Stimulated activated CD8-positive, alpha-beta memory T cell treated with anti-CD3 and anti-CD28 coated beads, Interleukin-4, amount 100 ng/mL, for 24 hours (primary cell): ENCODE results near the gene PDIA2.

Experiments
- DNase-seq: peaks from one replicate; pipeline ENCODE4 v3.0.0-alpha.2; 2020; ENCODE audit warnings: low read depth

PDIA2 gene

DNA sequence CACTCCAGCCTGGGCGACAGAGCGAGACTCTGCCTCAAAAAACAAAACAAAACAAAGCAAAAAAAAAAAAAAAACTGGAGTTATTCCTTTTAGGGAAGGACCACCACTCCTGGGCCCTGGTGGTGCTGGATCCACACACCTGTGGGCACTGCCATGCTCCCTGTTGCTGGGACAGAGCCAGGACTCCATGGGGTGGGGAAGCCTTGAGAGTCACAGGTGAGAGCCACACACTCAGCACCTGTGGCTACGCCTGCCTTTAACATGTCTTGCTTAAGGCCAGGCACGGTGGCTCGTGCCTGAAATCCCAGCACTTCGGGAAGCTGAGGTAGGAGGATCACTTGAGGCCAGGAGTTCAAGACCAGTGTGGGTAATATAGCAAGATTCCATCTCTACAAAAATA is 18.3 kb downstream of the PDIA2 start:
- no peak for DNase-seq

DNA sequence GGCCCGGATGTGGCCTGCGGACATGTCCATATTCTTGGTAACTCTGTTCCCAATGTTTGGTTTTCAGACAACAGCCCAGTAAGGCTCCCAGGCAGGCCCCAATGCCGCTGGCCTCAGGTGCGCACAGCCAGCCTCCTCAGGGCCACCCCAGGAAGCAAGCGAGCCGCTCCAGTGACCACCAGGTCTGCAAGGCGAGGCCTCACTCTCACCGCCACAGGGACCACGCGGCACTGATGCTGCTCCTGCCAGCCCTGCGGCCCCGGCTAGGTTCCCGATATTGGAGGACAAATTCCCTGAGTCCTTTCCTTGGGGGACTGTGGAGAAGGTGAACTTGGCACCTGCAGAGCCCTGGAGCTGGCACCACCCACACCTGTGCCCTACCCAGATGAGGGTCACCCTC is 19.0 kb downstream of the PDIA2 start:
- no peak for DNase-seq

DNA sequence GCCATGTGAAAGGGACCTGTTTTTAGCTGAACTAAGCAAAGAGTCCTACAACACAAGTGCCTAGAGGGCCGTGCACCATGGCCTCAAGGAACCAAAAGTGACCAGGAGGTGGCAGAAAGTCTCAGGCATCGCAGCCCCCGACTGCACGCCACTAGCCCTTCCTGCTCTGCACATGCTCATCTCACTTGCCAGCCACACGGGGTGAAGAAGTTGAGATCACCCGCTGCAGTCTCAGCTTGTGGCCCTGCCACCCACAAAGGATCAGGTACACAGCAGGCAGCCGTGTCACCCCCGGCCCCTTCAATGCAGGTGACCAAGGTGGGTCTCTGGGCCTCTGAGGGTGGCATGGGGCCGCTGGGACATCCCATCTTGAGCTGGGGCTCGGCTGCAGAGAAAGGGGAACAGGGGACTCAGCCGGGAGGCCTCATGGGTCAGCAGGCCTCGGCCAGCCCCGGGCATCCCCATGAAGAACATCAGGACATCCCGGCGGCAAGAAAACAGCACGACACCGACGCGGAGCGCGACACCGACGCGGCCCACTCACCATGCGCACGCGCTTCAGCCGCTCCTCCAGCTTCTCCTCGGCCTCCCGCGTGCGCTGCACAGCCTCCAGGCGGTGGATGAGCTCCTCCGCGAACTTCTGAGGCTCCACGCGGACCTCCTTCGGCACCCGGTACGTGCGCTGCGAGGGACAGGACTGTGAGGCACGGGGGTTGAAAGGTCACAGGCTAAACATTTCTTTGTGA is 21.0 kb downstream of the PDIA2 start:
- DNase-seq, result no peak

DNA sequence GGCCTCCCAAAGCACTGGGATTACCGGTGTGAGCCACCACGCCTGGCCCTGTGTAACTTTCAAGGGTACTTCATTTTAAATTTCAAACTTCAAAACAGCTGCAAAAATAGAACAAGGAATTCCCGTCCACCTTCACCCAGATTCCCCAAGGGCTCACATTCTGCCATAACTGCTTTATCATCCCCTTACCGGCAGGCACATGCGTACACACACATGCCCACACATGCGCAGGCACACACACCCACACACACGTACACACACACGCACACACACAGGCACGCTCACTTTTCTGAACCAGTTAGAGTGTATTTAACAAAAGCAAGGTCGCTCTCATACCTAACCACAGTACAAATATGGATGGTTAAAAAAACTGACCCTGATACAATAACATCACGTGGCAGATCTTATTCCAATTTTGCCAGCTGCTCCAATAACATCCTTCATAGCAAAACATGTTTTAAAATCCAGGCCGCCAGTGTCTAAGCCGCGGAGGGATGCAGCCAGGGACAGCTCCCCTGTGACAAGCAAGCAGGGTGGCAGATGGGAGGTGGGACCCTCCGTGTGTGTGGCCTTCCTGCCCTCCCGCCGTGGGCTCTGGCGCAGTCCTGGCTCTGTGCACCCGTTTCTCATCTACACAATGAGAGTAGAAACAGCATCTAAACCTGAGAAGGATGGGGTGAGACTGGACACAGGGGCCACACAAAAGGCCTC is 23.1 kb downstream of the PDIA2 start:
- no peak for DNase-seq

DNA sequence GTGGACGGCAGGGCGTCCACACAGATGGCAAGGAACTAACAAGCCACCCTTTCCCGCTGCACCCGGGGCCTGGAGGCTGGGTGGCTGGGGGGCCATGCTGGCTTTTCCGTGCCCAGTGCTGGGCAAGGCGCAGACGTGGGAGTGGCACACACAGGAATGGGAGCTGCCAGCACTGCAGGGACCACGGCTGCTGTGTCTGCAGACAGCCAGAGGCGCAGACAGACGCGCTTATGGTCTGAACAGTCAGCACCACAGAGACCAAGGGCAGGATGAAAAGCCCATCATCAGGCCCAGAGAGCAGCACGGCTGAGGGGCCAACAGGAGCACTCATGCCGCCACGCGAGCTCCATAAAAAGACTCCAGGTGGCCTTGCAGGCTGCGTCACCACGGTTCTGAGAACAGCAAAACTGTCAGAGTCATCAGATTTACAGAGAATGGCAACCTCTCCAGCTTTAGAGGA is 24.0 kb downstream of the PDIA2 start:
- DNase-seq, result no peak

DNA sequence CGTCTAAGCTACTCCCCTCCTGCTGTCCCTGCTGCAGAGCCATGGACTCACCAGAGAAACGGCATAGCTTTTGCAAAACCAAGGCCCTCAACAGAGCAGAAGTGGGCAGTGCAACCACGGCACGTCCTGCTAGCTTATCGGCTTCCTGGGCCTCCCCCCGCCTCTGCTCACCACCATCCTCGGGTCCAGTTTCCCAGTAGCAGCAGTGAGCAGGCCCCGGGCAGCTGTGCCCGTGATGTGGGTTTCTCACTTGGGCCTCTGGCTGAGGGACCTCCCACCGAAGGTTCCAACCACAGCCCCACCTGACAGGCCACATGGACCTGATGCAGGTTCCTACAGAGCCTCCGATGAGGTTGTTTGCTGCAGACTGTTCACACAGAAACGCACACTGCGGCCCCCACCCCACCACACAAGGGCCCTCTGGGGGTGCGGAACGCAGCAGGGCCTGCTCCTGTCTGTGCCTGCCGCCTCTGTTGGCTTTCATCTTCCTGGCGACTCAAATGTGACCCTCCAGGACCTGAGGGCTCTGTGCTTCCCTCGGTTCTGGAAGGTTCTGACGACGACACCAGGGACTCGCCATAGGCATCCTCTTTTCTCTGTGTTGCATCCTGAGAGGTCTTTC is 24.8 kb downstream of the PDIA2 start:
- no peak for DNase-seq

DNA sequence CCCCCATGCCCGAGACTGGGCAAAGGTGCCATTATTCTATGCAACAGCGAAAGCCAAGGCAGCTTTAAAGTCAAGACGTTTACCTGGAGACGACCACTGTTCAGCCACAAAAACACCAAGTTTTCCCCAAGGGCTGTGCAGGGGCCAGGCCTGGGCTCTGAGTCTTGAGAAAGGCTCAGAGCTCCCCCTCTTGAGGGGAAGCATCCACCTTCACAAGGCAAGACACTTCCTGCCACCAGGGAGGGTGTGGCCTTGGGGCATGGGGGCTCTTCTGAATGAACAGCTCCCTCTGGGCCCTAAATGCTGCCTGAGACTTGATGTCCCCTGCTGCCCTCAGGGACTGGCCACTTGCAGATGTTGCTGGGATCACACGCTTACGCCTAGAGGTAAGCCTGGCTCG is 26.5 kb downstream of the PDIA2 start:
- DNase-seq, result no peak

DNA sequence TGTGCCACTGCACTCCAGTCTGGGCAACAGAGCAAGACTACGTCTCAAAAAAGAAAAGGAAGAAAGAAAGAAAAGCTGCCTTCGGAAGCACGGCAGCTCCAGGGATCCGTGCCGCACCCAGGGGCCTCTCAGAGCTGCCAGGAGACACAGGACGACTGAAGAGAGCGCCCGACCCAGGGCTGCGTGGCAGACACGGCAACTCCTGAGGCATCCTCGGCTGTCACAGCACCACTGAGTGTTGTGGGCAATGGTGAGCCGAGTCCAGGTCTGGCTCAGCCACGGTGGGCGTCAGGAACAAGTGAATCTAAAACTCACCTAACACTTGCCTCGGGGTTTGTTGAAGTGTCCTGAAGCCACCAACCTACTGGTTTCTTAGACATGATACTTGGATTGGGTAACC is 28.8 kb downstream of the PDIA2 start:
- no peak for DNase-seq

DNA sequence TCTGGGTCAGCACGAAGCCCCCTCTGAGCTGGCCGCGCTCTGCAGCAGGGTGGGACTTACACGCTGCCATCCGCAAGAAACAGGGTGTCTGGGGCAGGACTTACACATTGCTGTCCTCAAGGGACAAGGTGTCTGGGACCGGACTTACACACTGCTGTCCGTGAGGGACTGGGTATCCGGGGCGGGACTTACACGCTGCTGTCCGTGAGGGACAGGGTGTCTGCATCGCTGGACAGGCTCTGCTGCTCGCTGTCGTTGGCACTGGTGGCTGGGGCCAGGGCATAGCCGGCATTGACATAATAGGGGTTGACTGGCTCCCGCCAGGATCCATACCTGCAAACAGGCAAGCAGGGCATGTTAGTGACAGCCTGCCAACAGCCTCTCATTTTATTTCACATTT is 31.4 kb downstream of the PDIA2 start:
- no peak for DNase-seq

DNA sequence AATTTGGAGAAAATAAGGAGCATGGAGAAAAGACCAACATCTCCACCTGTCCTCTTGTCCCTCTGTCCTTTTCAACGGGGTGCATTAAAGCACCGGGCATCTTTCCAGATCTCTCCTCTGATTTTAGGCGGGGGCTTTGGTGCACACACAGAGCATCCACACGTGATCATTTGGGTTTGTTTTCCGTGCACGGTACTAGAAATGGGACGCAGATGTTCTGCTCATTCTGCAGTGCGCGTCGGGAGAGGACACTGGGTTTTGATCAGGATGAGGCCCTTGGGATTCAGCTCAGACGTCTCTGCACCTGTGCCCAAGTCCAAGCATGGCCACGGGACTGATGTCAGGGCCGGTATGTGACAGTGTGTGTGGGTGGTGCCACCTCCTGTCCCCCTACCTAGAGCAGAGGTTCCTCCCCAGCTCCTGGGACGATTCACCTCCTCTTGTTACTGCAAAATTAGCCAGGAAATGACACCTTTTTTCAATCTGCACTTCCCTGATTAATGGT is 31.9 kb downstream of the PDIA2 start:
- no peak for DNase-seq

DNA sequence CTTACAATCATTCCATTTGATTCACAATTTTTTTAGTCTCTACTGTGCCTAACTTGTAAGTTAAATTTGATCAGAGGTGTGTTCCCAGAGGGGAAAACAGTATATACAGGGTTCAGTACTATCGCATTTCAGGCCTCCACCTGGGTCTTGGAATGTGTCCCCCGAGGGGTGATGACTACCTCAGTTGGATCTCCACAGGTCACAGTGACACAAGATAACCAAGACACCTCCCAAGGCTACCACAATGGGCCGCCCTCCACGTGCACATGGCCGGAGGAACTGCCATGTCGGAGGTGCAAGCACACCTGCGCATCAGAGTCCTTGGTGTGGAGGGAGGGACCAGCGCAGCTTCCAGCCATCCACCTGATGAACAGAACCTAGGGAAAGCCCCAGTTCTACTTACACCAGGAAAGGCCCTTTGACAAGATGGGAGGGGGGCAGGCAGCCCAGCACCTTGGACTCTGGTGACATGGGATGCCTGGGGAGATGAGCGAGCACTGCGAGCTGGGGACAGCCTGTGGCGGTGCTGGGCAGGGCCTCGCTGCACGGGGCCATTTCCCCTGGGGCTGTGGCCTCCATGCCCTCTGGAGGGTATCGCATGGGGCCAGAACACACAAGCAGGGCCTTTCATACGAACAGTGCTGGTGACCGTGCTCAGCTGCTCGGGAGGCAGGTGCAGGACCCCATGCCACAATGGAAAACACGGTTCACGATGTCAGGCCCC is 33.9 kb downstream of the PDIA2 start:
- DNase-seq, result no peak

DNA sequence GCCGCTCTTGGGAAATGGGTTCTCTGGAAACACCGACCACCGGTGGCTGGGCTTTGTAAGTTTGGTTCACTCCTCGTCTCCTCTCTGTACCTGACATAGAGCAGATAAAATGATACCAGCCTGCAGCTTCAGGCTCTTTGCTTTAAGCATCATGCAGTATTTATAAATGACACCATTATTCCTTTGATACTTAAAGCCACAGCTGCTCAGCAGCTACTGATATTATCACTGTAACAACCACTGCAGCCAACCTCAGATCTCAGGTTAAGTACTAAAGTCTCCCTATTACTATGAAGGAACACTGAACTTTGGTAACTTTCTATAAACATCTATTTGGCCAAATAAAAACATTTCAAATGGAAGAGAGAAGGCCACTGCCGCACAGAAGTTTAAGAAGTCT is 34.6 kb downstream of the PDIA2 start:
- no peak for DNase-seq

DNA sequence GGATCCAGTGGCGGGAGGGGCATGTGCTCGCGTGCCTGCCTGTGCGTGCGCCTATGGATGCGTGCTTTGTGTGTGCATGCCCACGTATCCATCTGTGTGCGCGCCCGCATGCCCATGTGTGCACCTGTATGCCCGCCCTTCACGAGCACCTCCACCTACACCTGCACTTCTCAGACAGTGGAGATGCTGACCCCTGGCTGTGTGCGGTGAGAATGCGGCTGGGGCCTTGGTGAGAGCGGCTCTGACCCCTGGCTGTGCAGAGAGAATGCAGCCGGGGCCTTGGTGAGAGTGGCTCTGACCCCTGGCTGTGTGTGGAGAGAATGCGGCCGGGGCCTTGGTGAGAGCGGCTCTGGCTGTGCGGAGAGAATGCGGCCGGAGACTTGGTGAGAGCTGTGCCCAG is 35.7 kb downstream of the PDIA2 start:
- no peak for DNase-seq

DNA sequence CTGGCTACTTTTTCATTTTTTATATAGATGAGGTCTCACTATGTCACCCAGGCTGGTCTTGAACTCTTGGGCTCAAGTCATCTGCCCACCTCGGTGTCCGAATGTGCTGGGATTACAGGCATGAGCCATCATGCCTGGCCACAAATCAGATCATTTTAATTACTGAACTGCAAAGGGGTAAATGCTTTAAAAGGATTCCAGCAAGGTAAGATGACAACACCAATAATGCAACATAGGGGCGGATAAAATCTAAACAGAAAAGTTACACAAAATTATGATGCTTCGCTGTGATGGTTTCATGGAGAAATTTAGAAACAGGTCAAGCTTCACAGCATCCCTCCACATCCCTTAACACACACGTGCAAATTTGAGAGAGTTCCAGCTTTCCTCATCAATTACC is 37.2 kb downstream of the PDIA2 start:
- no peak for DNase-seq

DNA sequence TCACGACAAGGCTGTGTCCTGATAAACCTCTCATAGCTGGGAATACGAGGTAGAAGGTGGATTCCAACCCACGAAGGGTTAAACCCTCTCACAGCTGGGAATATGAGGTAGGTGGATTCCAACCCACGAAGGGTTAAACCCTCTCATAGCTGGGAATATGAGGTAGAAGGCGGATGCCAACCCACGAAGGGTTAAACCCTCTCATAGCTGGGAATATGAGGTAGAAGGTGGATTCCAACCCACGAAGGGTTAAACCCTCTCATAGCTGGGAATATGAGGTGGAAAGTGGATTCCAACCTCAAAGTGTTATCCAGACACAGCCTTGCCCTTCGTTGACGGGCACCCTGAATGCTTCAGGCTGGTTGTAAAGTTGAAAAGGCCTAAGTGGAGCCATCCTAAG is 38.6 kb downstream of the PDIA2 start:
- DNase-seq, result no peak

DNA sequence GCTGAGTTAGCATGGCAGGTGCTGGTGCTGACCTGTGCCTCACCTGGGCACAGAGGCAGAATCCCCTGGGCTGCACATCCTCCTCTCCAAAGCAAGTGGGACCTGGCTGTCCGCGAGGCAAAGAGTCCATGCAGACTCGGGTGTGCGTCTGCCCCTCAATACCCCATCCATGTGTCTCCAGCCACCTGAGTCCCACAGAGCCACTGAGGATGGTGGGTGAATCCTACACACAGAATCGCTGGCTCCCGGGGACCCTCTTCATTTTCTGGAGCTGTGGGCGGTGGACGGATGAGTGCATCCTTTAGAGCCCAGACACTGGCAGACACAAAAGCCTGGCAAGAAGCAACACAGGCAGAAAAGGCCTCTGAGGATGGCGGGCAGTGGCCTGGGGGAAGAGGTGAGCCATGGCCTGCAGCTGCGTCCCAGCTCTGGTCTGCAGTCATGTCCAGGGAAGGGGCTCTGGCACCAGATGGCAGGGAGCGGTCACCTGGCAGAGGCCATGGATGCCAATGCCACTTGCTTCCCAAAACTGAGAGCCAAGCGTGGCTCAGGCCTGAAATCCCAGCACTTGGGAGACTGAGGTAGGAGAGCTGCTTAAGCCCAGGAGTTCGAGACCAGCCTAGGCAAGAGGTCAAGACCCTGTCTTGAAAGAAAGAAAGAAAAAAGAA is 39.6 kb downstream of the PDIA2 start:
- DNase-seq, result no peak

DNA sequence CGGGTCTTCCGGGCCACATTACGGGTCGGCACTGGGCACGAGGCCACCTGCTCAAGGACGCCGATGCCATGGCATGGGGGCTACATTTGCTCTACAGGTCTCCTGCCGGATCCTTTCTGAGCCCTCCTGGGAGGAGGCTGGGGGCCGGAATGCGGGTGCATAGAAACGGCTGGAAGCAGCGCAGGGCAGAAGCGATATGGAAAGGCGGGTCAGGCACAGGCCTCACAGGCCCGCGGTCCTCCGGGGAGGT is 41.2 kb downstream of the PDIA2 start:
- DNase-seq, result no peak

DNA sequence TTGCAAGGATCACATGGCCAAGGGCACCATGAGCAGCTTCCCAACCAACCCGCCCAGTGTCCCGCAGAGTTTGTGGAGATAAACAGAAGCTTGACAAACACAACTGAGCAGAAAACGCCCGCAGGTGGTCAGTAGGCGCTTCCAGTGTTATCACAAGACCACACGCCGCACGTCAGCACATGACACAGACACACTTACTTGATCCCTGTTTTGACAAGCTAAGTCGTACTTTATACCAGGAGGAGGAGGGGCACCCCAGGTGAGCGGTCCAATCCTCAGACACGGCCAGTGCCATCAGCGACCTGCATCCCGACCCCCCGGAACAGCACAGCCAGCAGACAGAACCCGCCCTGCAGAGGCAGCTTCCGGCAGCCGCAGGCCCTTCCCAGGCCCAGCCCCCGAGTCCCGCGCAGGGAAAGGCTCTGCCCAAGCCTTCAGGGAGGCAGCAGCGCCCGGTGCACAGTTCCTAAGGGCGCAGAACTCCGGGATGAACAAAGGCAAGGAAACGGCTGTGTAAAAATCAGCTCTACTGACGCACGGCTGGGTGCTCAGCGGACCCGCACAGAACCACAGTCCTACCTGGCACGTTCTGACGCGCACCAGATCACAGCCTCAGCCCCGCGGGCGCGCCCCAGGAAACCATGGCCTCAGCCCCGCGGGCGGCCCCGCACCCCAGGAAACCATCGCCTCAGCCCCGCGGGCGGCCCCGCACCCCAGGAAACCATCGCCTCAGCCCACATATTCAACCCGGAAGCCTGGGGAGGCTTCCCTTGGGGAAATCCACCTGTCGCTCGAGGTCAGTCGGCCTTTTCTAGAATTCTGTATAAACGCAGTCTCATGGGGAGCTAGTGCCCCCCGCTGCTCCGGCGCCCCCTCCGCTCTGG is 41.7 kb downstream of the PDIA2 start:
- DNase-seq, result peak; percentile 51

DNA sequence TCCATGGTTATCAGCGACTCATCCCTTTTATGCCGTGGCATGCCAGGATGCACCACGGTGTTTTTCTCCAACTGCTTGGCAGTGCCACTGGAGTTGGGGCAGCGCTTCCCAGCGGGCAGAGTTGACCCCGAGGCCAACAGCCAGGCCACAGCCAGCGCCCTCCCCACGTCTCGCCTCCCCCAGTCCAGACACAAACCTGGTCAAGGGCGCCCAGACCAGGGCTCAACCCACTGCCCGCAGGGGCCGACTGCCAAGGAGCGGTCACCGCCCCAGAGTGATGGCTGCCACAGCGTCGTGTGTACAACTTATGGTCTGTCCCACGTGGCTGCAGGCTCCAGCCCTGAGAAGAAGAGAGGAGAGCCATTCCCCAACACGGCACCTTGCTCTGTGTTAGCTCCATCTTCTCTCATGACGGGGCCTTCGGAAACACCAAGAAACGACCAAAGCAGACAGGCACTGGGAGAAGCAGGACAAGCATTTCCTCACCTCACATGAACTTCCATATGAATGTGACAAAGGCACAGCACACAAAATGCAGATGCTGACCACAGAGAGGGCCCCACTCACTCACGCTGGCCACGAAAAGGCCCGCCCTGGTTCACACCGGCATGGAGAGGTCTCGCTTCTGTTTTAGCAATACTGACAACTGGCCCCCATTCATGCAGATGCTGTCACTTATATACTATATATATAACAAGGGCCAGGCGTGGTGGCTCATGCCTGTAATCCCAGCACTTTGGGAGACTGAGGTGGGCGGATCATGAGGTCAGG is 42.6 kb downstream of the PDIA2 start:
- DNase-seq, result no peak

DNA sequence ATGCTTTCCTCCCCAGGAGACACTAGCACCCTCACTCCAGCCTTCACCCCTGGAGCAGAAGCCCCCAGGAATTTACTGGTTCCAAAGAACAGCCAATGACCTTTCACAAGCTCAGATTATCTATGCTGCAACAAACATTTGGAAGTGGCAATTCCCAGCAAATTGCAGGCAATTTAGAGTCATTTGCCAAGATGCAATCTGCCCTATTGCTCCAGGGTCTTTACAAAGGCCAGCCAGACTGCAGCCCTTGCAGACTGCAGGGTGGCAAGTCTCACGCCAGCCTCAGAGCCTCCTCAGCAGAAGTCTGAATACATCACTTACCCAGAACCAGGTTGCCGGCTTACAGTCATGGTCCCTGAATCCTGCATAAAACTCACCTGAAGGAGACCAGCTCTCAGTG is 47.8 kb downstream of the PDIA2 start:
- DNase-seq, result no peak
